Right lobe of liver (tissue), 6 donors: Measurements from ENCODE around the gene RPS14. TPM values are rescaled to one million over a fixed set of nuclear protein-coding genes. Genes with fewer than 3 reads are reported as not detected.
A peak's percentile ranks its signal among the peaks of the same experiment; 100 is the strongest.
"Not testable (repeated sequence)": the region's sequence is repeated elsewhere in the genome, so short reads cannot be mapped to it uniquely, and the experiment has no call there.

Experiments used
- ATAC-seq, 4 donors: fragments of 200-7000 bp; cut with Tn5 transposase; one replicate each; pipeline ENCODE4 v1.9.1; 2020; ENCODE audit warnings: mild to moderate bottlenecking in 4 of 4, moderate library complexity in 4 of 4
- DNase-seq, 3 donors: peaks; one replicate each; pipeline ENCODE4 v3.0.0-alpha.2; 2020
- H3K27ac ChIP-seq, 3 donors: fragments of 200-600 bp; one replicate each; pipeline ENCODE4 v1.8.0; 2022
- H3K27me3 ChIP-seq, 2 donors: fragments of 200-600 bp; one replicate each; pipeline ENCODE4 v1.8.0; 2022
- H3K36me3 ChIP-seq, 4 donors: fragments of 200-600 bp; sonication (generic) in 1 of 4; one replicate each; pipeline versions ENCODE4 v1.5.1 to v1.8.0; 2017 to 2022; ENCODE audit warnings: control low read depth in 1 of 4
- H3K4me1 ChIP-seq, 4 donors: fragments of 200-600 bp; sonication (generic) in 1 of 4; one replicate each; pipeline versions ENCODE4 v1.5.1 to v1.8.0; 2017 to 2022; ENCODE audit warnings: control low read depth in 1 of 4
- H3K4me3 ChIP-seq, 3 donors: fragments of 200-600 bp; one replicate each; pipeline ENCODE4 v1.8.0; 2022
- H3K9me3 ChIP-seq, 4 donors: fragments of 200-600 bp; sonication (generic) in 1 of 4; one replicate each; pipeline versions ENCODE4 v1.5.1 to v1.8.0; 2017 to 2022; ENCODE audit warnings: control low read depth in 1 of 4
- CTCF ChIP-seq, 4 donors: fragments of 200-600 bp in 3 of 4; fragments of 450-650 bp in 1 of 4; IDR thresholded peaks; one replicate each; pipeline versions ENCODE4 v1.5.1 to v1.8.0; 2016 to 2022; ENCODE audit warnings: antibody characterized with exemption in 4 of 4, mild to moderate bottlenecking in 2 of 4
- POLR2A ChIP-seq: fragments of 450-650 bp; IDR thresholded peaks from one replicate; pipeline ENCODE4 v1.6.1; 2017; ENCODE audit warnings: antibody characterized with exemption, mild to moderate bottlenecking
- WGBS: methylation state at CpG from one replicate; pipeline ENCODE4 v1.1.6; 2018; ENCODE audit warnings: low coverage, low lambda C conversion rate; ENCODE audit not compliant: insufficient coverage; ENCODE audit errors: missing lambda C conversion rate; 5-methylcytosine and 5-hydroxymethylcytosine counted together
- intact Hi-C, 2 donors: fragments of 100-400 bp; cut with DNase I; formaldehyde crosslinking; loops; one replicate each; pipeline versions ENCODE4 v1.11.2 to v1.14.1; 2022
- total RNA-seq, 6 experiments: library from RNA; depleted of rRNA in 2 of 6; stranded (reverse); fragments of >200 nt in 2 of 6; fragmentation: NEBNext Ultra II Directional in 3 of 6; extraction: Animal tissue kit (Norgen Biotek cat#: 25700) in 3 of 6; gene quantifications; one replicate each; pipeline versions ENCODE4 v1.1.0 to v1.2.4, GENCODE V29; 2016 to 2023
- donor health status: DM: no; HTN: yes; CAD: no.
- donor health status: DM: no; HTN: no; CAD: no.
- donor health status: DM: no; HTN: no; CAD: no.
- donor health status: DM: no; HTN: yes; CAD: no.
- donor health status: DM: no; HTN: yes; CAD: no.

RPS14 gene
- total RNA-seq, 6 experiments from 2014 or later = 573 to 800 (median 663) TPM

GRCh38 chr5:150458802-150459557, 9.4 kb upstream of the RPS14 start:
- Histone ChIP-seq H3K36me3 (no peaks in the 10 kb centered on the region), H3K4me1 (peaks cover 0 to 14% (median 2%) of the 10 kb centered on the region in 4 donors), H3K27me3 (no peaks in the 10 kb centered on the region), H3K27ac (peak overlapping the region in 2 of 3 donors; percentile 22 to 24), H3K4me3 (no peak overlapping the region), H3K9me3 (no peaks in the 10 kb centered on the region)
- peak; percentile 74 to 81 (median 78) for TF ChIP-seq CTCF (IDR thresholded peaks at IDR 0.05)
- TF ChIP-seq POLR2A = no peak
- whole genome bisulfite sequencing = 11% methylated on average over 13 of the region's 36 CpGs
- intact Hi-C loops = loop anchor here in 1 of 2 donors (5.0 kb wide), 1 partner anchor 78 kb away; no protein-coding TSS in a partner anchor
- peak; percentile 92 to 95 (median 94) for ATAC-seq
- DNase-seq = peak; percentile 81 to 85 (median 83)

GRCh38 chr5:150457562-150458240, 8.2 kb upstream of the RPS14 start:
- ATAC-seq (no peak), DNase-seq (no peak)
- Histone ChIP-seq H3K9me3 (no peaks in the 10 kb centered on the region), H3K4me1 (peaks cover 0 to 10% (median 0%) of the 10 kb centered on the region in 4 donors), H3K27me3 (no peaks in the 10 kb centered on the region), H3K36me3 (no peaks in the 10 kb centered on the region), H3K4me3 (no peak overlapping the region), H3K27ac (no peak overlapping the region)
- no peak for TF ChIP-seq POLR2A
- TF ChIP-seq CTCF (IDR thresholded peaks at IDR 0.05) = no peak
- intact Hi-C loops = loop anchor here in 1 of 2 donors (5.0 kb wide), 1 partner anchor 80 kb away; no protein-coding TSS in a partner anchor
- 63% methylated on average over 4 of the region's 16 CpGs for WGBS

GRCh38 chr5:150457121-150457520, 7.6 kb upstream of the RPS14 start:
- ATAC-seq (no peak), DNase-seq (no peak)
- H3K4me1 ChIP-seq = peaks cover 0 to 10% (median 0%) of the 10 kb centered on the region in 4 donors
- no peak overlapping the region for H3K4me3 ChIP-seq
- H3K9me3 ChIP-seq = no peaks in the 10 kb centered on the region
- no peaks in the 10 kb centered on the region for H3K36me3 ChIP-seq
- 40% methylated on average over 3 of the region's 6 CpGs for WGBS
- no peaks in the 10 kb centered on the region for H3K27me3 ChIP-seq
- no peak overlapping the region for H3K27ac ChIP-seq
- intact Hi-C loops = loop anchor here in 1 of 2 donors (5.0 kb wide), 1 partner anchor 80 kb away; no protein-coding TSS in a partner anchor
- TF ChIP-seq POLR2A (no peak), CTCF (IDR thresholded peaks at IDR 0.05) (no peak)

GRCh38 chr5:150454492-150455229, 5.1 kb upstream of the RPS14 start:
- no peaks in the 10 kb centered on the region for H3K9me3 ChIP-seq
- H3K4me1 ChIP-seq = peaks cover 0 to 9% (median 0%) of the 10 kb centered on the region in 4 donors
- H3K4me3 ChIP-seq = no peak overlapping the region
- TF ChIP-seq POLR2A = no peak
- no peak for TF ChIP-seq CTCF (IDR thresholded peaks at IDR 0.05)
- H3K27me3 ChIP-seq = no peaks in the 10 kb centered on the region
- no peak for ATAC-seq
- H3K27ac ChIP-seq = no peak overlapping the region
- WGBS = 64% methylated on average over 9 of the region's 9 CpGs
- no peak for DNase-seq
- intact Hi-C loops = loop anchor here in 1 of 2 donors (5.0 kb wide), 1 partner anchor 83 kb away; no protein-coding TSS in a partner anchor
- no peaks in the 10 kb centered on the region for H3K36me3 ChIP-seq

GRCh38 chr5:150454027-150454426, 4.5 kb upstream of the RPS14 start:
- H3K27ac ChIP-seq, DNase-seq, ATAC-seq, intact Hi-C loops, H3K4me1 ChIP-seq, H3K27me3 ChIP-seq, H3K36me3 ChIP-seq, H3K4me3 ChIP-seq, H3K9me3 ChIP-seq: not testable (repeated sequence)
- 42% methylated on average over 5 of the region's 8 CpGs for WGBS
